K562 (cell line): ENCODE measurements around the gene SGMS1. TPM values are rescaled to one million over a fixed set of nuclear protein-coding genes. Genes with fewer than 3 reads are reported as not detected.

ENCODE experiments used
- BACH1 ChIP-seq: fragments of 200-800 bp; sonication (Bioruptor generic); IDR thresholded peaks from 2 replicates; pipeline ENCODE4 v1.6.1; 2016; ENCODE audit warnings: missing genetic modification characterization, missing compliant biosample characterization
- CBX3 ChIP-seq, 2 experiments: IDR thresholded peaks; 1 replicate in 1 of 2; 2 replicates in 1 of 2; pipeline ENCODE4 v1.6.1; 2012; ENCODE audit warnings: inconsistent platforms in 2 of 2, low read length in 2 of 2, borderline replicate concordance in 1 of 2, control low read depth in 1 of 2
- CHD1 ChIP-seq: fragments of 200-600 bp; sonication (generic); IDR thresholded peaks from one replicate; pipeline ENCODE4 v1.6.1; 2012; ENCODE audit warnings: mild to moderate bottlenecking, moderate library complexity, low read length, inconsistent platforms
- DIDO1 ChIP-seq: fragments of 450-650 bp; IDR thresholded peaks from 2 replicates; pipeline ENCODE4 v1.6.1; 2016; ENCODE audit warnings: low read depth, missing biosample characterization, missing genetic modification characterization
- EGR1 ChIP-seq: fragments of 450-650 bp; conservative IDR thresholded peaks from 2 replicates; pipeline ENCODE4 v1.6.1; 2017; ENCODE audit warnings: mild to moderate bottlenecking
- ELF2 ChIP-seq: fragments of 250-450 bp; sonication (Bioruptor Pico); IDR thresholded peaks from 2 replicates; pipeline ENCODE4 v1.5.0; 2021; ENCODE audit warnings: mild to moderate bottlenecking
- GABPB2 ChIP-seq: fragments of 250-450 bp; sonication (Bioruptor Pico); conservative IDR thresholded peaks from 2 replicates; pipeline ENCODE4 v1.5.1; 2021; ENCODE audit warnings: mild to moderate bottlenecking
- GTF2A2 ChIP-seq: IDR thresholded peaks from 2 replicates; pipeline ENCODE4 v1.6.1; 2016; ENCODE audit warnings: mild to moderate bottlenecking, missing genetic modification characterization, missing compliant biosample characterization
- HDAC3 ChIP-seq: fragments of 450-650 bp; IDR thresholded peaks from 2 replicates; pipeline ENCODE4 v1.6.1; 2018; ENCODE audit warnings: borderline replicate concordance, mild to moderate bottlenecking, moderate library complexity; ENCODE audit not compliant: partially characterized antibody
- HMG20A ChIP-seq: fragments of 450-650 bp; formaldehyde crosslinking; conservative IDR thresholded peaks from 2 replicates; pipeline ENCODE4 v1.4.0; 2020; ENCODE audit warnings: mild to moderate bottlenecking, mixed read lengths
- HMGN3 ChIP-seq: IDR thresholded peaks from 2 replicates; pipeline ENCODE4 v1.6.1; 2011; ENCODE audit warnings: borderline replicate concordance, low read depth, mild to moderate bottlenecking, mixed read lengths, low read length; ENCODE audit not compliant: insufficient read length; ENCODE audit errors: extremely low read depth
- KAT2B ChIP-seq: IDR thresholded peaks from one replicate; pipeline ENCODE4 v1.6.1; 2012; ENCODE audit warnings: low read depth, mild to moderate bottlenecking, control low read depth, inconsistent platforms, low read length, moderate library complexity
- KLF1 ChIP-seq: fragments of 450-650 bp; IDR thresholded peaks from 2 replicates; pipeline ENCODE4 v1.6.1; 2016; ENCODE audit warnings: missing genetic modification characterization, missing compliant biosample characterization
- NR1H2 ChIP-seq: sonication (generic); formaldehyde crosslinking; IDR thresholded peaks from 2 replicates; pipeline ENCODE4 v1.4.0; 2020; ENCODE audit warnings: mild to moderate bottlenecking, missing genetic modification reagents
- PHF21A ChIP-seq: fragments of 450-650 bp; IDR thresholded peaks from 2 replicates; pipeline ENCODE4 v1.6.1; 2017; ENCODE audit warnings: low read depth, borderline replicate concordance
- POLR2AphosphoS5 ChIP-seq: IDR thresholded peaks from 2 replicates; pipeline ENCODE4 v1.6.1; 2011; ENCODE audit warnings: mild to moderate bottlenecking, low read depth, low read length, moderate library complexity; ENCODE audit not compliant: control insufficient read depth, insufficient read depth
- POLR3G ChIP-seq: IDR thresholded peaks from 2 replicates; pipeline ENCODE4 v1.6.1; 2011; ENCODE audit not compliant: insufficient read length, insufficient replicate concordance; ENCODE audit errors: extremely low read depth
- RAD51 ChIP-seq: fragments of 450-650 bp; IDR thresholded peaks from 2 replicates; pipeline ENCODE4 v1.7.1; 2016; ENCODE audit warnings: low read depth, mild to moderate bottlenecking, borderline replicate concordance
- RFX5 ChIP-seq: IDR thresholded peaks from 2 replicates; pipeline ENCODE4 v1.6.1; 2011; ENCODE audit warnings: low read depth, mild to moderate bottlenecking, improper control_type of control experiment, low read length
- SAFB2 ChIP-seq: fragments of 200-400 bp; formaldehyde crosslinking; IDR thresholded peaks from 2 replicates; pipeline ENCODE4 v1.6.1; 2018; ENCODE audit warnings: borderline replicate concordance, low read length, low read depth, moderate library complexity; ENCODE audit not compliant: severe bottlenecking
- SRSF9 ChIP-seq: fragments of 200-400 bp; formaldehyde crosslinking; IDR thresholded peaks from 2 replicates; pipeline ENCODE4 v1.6.1; 2017; ENCODE audit warnings: low read depth, low read length, borderline replicate concordance
- THRAP3 ChIP-seq: fragments of 450-650 bp; IDR thresholded peaks from 2 replicates; pipeline ENCODE4 v1.6.1; 2016; ENCODE audit warnings: mild to moderate bottlenecking, inconsistent platforms, borderline replicate concordance
- ZBTB1 ChIP-seq: sonication (generic); formaldehyde crosslinking; IDR thresholded peaks from 2 replicates; pipeline ENCODE4 v1.8.1; 2023; ENCODE audit warnings: missing genetic modification reagents, low read depth, mild to moderate bottlenecking, borderline replicate concordance
- ZC3H11A ChIP-seq: IDR thresholded peaks from 2 replicates; pipeline ENCODE4 v1.6.1; 2012; ENCODE audit warnings: low read depth, low read length, improper control_type of control experiment
- ZFPM2 ChIP-seq: fragments of 250-450 bp; sonication (Bioruptor Pico); IDR thresholded peaks from 2 replicates; pipeline ENCODE4 v1.5.1; 2022; ENCODE audit warnings: mild to moderate bottlenecking
- ZNF224 ChIP-seq: sonication (generic); formaldehyde crosslinking; IDR thresholded peaks from 2 replicates; pipeline ENCODE4 v1.8.0; 2022; ENCODE audit warnings: mild to moderate bottlenecking, missing genetic modification reagents
- ZNF384 ChIP-seq: IDR thresholded peaks from 2 replicates; pipeline ENCODE4 v1.6.1; 2012; ENCODE audit warnings: low read depth, low read length, improper control_type of control experiment
- polyA plus RNA-seq, 8 experiments: library from polyadenylated mRNA; depleted of rRNA in 4 of 8; stranded (reverse) in 5 of 8; unstranded in 3 of 8; fragments of >200 nt; fragmentation: Nextera tagmentation in 2 of 8; fragmentation: Illumina TruSeq in 1 of 8; extraction: Ambion mirVana in 2 of 8; extraction: Trizol in 1 of 8; gene quantifications; 2 replicates each; pipeline versions ENCODE4 v1.2.1 to v1.2.3, GENCODE V29; 2011 to 2014; ENCODE audit warnings: inconsistent platforms in 1 of 8, missing spikeins in 1 of 8
- total RNA-seq, 7 experiments: library from RNA; depleted of rRNA in 6 of 7; stranded (reverse); fragments of >200 nt in 6 of 7; fragmentation: Illumina TruSeq in 2 of 7; extraction: Trizol in 2 of 7; gene quantifications; 2 replicates each; pipeline versions ENCODE4 v1.2.1 to v1.2.3, GENCODE V29; 2011 to 2021; ENCODE audit warnings: low replicate concordance in 1 of 7
- TF ChIP-seq, protein P1 (sequence below): fragments of 450-650 bp; IDR thresholded peaks from 2 replicates; pipeline ENCODE4 v1.6.1; 2017; ENCODE audit warnings: antibody characterized with exemption

SGMS1 gene
- total and polyA plus RNA-seq, 9 of the 15 experiments (the other 6 are each of a cell fraction or from before 2014, with no cell fraction given) = 22.6 to 232 (median 82.2) TPM

DNA sequence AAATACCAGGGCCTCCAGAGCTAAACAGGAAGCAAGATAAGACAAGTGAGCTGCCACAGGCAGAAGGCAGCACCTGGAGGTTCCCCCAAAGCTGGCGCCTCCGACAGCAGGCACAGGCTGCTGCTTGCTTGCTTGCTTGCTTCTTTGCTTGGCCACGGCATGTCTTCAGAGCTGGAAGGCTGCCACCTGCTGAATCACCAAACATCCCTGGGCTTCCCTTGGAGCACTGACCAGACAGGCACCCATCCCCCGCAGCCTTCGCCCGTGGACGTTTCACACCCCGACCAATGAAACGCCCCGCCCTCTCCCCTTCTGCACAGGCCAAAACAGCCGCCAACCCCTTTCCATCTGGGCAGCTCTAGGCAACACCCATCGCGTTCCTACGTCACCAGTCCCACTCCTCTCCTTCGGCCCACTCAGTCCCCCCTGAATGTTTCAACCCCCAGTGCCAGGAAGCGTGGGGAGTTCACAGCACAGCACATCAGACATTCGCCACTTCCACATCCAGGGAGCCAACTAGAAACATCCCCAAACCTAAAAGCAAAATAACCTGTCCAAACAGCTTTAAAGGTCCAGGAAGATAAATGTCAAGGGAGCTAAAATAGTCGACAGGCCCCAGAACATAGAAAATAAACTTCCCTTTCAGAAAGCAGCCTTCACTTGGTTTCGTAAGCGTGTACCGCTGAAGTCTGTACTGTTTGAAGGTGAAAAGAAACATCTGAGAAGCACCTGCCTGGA is 1.6 kb downstream of the SGMS1 start (continued):
- no peak for TF ChIP-seq CBX3 (IDR thresholded peaks at IDR 0.05; ENCODE audit: borderline replicate concordance in 1 of 2, low read length in 2 of 2)
- TF ChIP-seq EGR1 = peak; percentile 63
- TF ChIP-seq BACH1 (tag) = peak; percentile 31; the same call in 1 of the 2 replicates
- 0 out of 2 replicates have a peak, but pooled peaks have one; percentile 85 for TF ChIP-seq NR1H2 (CRISPR knock-in tag)
- TF ChIP-seq, protein P1, sequence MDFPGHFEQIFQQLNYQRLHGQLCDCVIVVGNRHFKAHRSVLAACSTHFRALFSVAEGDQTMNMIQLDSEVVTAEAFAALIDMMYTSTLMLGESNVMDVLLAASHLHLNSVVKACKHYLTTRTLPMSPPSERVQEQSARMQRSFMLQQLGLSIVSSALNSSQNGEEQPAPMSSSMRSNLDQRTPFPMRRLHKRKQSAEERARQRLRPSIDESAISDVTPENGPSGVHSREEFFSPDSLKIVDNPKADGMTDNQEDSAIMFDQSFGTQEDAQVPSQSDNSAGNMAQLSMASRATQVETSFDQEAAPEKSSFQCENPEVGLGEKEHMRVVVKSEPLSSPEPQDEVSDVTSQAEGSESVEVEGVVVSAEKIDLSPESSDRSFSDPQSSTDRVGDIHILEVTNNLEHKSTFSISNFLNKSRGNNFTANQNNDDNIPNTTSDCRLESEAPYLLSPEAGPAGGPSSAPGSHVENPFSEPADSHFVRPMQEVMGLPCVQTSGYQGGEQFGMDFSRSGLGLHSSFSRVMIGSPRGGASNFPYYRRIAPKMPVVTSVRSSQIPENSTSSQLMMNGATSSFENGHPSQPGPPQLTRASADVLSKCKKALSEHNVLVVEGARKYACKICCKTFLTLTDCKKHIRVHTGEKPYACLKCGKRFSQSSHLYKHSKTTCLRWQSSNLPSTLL = no peak
- TF ChIP-seq DIDO1 = no peak
- TF ChIP-seq POLR3G = no peak
- TF ChIP-seq RAD51 = no peak
- no peak for TF ChIP-seq ZNF384
- peak; percentile 49; the same call in 1 of the 2 replicates for TF ChIP-seq KLF1
- TF ChIP-seq HMGN3 = peak; percentile 74
- no peak for TF ChIP-seq ELF2 (CRISPR knock-in tag)
- no peak for TF ChIP-seq SAFB2
- peak; percentile 12 for TF ChIP-seq KAT2B
- TF ChIP-seq GABPB2 (CRISPR knock-in tag) = no peak
- no peak for TF ChIP-seq ZNF224 (CRISPR knock-in tag)
- TF ChIP-seq HMG20A (CRISPR knock-in tag) = no peak
- TF ChIP-seq ZFPM2 (CRISPR knock-in tag) = no peak
- no peak for TF ChIP-seq CHD1
- TF ChIP-seq POLR2AphosphoS5 = no peak
- TF ChIP-seq ZBTB1 (CRISPR knock-in tag) = no peak
- TF ChIP-seq THRAP3 = no peak
- TF ChIP-seq HDAC3 = no peak
- TF ChIP-seq ZC3H11A = no peak
- no peak for TF ChIP-seq GTF2A2
- no peak for TF ChIP-seq RFX5
- TF ChIP-seq PHF21A = 0 out of 2 replicates have a peak, but pooled peaks have one; percentile 5
- no peak for TF ChIP-seq SRSF9
